ENCODE results near the gene PEX14.

PEX14 gene

GRCh38 chr1:10599194-10599861 lies 124.6 kb downstream of the PEX14 start:
- no peak for DNase-seq

GRCh38 chr1:10601342-10602070 lies 126.8 kb downstream of the PEX14 start:
- no peak for DNase-seq

- DNase-seq = no peak
These were observed 128.2 kb downstream of the PEX14 start for GRCh38 chr1:10602936-10603335.

- DNase-seq = no peak
These were observed 130.2 kb downstream of the PEX14 start for GRCh38 chr1:10604966-10605365.

GRCh38 chr1:10606064-10606463 lies 131.3 kb downstream of the PEX14 start:
- no peak for DNase-seq

- no peak for DNase-seq
These were observed 132.5 kb downstream of the PEX14 start for GRCh38 chr1:10607228-10607627.

GRCh38 chr1:10608690-10609089 lies 133.9 kb downstream of the PEX14 start:
- DNase-seq = no peak

- no peak for DNase-seq
These were observed 136.3 kb downstream of the PEX14 start for GRCh38 chr1:10610901-10611600.

- no peak for DNase-seq
These were observed 137.8 kb downstream of the PEX14 start for GRCh38 chr1:10612436-10613160.

GRCh38 chr1:10613340-10613739 lies 138.6 kb downstream of the PEX14 start:
- DNase-seq = no peak

GRCh38 chr1:10613861-10614260 lies 139.1 kb downstream of the PEX14 start:
- no peak for DNase-seq

- DNase-seq = no peak
These were observed 139.9 kb downstream of the PEX14 start for GRCh38 chr1:10614377-10615225.

- no peak for DNase-seq
These were observed 140.6 kb downstream of the PEX14 start for GRCh38 chr1:10615332-10615731.

GRCh38 chr1:10615932-10616671 lies 141.4 kb downstream of the PEX14 start:
- no peak for DNase-seq

GRCh38 chr1:10616696-10617095 lies 141.9 kb downstream of the PEX14 start:
- no peak for DNase-seq

- DNase-seq = no peak
These were observed 142.6 kb downstream of the PEX14 start for GRCh38 chr1:10617318-10617717.

GRCh38 chr1:10617931-10618885 lies 143.5 kb downstream of the PEX14 start:
- no peak for DNase-seq

GRCh38 chr1:10620776-10621175 lies 146.0 kb downstream of the PEX14 start:
- no peak for DNase-seq

GRCh38 chr1:10621906-10622305 lies 147.2 kb downstream of the PEX14 start:
- DNase-seq = no peak

Data from GOT3 (cell line).